ENCODE measurements around the gene AP1S1.

DNA sequence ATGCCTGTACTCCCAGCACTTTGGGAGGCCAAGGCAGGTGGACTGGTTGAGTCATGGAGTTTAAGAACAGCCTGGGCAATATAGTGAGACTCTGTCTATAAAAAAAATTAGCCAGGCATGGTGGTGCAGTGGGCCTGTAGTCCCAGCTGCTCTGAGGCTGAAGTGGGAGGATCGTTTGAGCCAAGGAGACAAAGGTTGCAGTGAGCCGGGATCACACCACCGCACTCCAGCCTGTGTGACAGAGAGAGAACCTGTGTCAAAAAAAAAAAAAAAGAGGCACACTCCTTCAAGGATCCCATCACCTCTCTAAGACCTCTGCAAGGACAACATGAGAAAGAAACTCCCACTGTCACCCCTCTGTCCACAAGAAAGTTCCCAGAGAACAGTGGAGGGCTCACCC is 21.4 kb downstream of the AP1S1 start:
- TF ChIP-seq POLR2A (IDR thresholded peaks at IDR 0.05; ENCODE audit: low read depth, low read length) (no peak), POLR2AphosphoS5 (IDR thresholded peaks at IDR 0.05; ENCODE audit: low read depth, low read length) (no peak)
